GM21786 (cell line): ENCODE measurements around the gene PDGFRB.
A peak's percentile ranks its signal among the peaks of the same experiment; 100 is the strongest.

ENCODE experiments used
- ATAC-seq: cut with Tn5 transposase; IDR thresholded peaks from one replicate; pipeline ENCODE4 v1.9.1; 2021; ENCODE audit not compliant: unreplicated experiment

Gene PDGFRB

DNA sequence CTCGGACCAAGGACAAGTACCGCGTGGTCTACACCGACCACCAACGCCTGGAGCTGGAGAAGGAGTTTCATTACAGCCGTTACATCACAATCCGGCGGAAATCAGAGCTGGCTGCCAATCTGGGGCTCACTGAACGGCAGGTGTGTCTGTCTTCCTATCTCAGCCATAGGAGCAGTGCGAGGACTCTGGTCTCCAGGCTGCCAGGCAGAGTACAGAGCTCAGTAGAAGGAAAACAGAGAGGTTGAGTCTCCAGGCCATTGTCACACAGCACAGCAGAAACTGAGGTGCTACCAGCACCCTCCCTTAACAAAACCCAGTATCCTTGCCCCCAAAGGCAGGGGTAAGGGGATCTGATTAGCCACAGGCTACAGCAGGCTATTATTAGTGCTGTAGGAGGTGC lies 27.1 kb upstream of the PDGFRB start:
- no peak for ATAC-seq

- ATAC-seq: no peak
Measured at GRCh38 chr5:150181766-150182545, 26.3 kb upstream of the PDGFRB start.

DNA sequence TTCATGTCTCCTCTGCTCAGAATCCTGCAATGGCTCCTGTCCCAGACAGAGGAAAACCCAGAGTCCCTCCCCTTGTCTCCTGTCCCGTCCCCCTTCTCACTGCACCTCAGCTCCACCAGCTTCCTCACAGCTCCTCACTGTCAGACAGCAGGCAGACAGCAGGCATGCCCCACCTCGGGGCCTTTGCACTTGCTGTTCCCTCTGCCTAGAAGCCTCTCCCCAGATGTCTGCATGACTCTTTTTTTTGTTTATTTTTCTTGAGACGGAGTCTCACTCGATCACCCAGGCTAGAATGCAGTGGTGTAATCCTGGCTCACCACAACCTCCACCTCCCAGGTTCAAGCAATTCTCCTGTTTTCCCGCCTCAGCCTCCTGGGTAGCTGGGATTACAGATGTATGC lies 25.4 kb upstream of the PDGFRB start:
- ATAC-seq: no peak

DNA sequence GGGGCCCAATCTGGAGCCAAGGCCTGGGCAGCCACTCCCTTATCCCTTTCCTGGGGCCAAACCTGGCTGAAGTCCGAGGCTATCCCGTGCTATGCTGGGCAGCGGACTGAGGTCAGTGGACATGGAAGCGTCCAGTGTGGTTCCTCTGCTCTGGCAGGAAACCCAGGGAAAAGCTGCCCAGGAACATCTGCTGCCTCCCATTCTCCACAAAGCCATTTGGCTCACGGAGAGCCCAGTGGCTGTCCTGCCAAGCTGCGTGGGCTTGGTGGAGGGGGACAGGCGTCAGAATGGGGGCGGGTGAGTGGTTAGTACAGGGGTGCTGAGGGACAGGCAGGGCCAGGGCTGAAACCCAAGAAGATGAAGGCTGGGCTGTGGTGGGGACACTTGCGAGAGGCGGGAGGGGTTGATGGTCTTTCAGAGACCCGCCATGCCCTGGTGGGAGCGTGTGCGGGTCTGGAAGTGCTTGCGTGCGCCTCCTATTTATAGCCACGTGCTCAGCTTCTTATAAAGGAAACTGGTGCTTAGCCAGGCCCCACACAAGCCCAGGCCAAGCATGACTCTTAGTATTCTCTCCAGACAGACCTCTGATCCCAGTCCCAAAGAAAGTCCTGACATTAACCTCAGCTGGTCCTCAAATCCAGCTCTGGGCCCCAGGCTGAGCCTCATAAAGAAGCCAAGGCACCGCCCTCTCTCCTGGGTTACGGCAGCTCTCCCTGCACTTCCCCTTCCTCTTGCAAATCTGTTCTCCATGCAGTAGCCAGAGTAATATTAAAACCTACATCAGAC lies 24.8 kb upstream of the PDGFRB start:
- ATAC-seq: no peak

GRCh38 chr5:150179019-150179620 lies 23.5 kb upstream of the PDGFRB start:
- no peak for ATAC-seq

DNA sequence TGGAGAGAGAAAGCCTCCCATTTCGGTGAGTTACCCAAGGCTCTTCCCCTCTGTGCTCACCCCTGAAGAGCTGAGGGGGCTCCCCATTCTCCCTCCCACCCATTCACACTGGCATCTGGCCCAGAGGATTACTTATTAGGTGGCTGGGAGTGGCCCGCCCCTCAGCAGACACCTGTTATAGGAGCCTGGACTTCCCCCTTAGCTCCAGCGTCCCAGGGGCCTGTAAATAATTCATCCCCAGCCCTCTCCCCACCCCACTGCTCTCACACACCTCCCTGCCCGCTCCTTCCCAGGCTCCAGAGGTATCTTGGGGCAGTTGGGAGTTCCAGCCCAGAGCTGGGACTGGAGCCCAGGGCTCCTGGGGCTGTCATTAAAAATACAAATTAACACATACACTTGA lies 22.6 kb upstream of the PDGFRB start:
- ATAC-seq: peak; percentile 53

DNA sequence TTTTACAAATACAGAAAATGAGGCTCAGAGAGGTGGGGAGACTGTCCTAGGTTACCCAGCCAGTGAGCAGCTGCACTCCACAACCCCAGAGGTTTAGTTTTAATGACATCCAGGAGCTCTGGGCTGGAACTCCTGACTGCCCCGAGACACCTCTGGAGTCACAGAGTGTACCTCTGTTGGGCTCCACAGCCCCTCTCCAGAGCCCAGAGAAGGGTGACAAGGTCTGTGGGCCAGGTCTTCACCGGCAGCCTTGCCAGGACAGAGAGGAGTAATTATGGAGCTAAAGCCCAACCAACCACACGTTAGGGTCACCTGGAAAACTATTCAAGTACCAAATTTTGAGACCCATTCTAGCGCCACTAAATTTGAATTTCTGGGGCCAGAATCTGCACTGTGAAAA lies 22.1 kb upstream of the PDGFRB start:
- no peak for ATAC-seq

GRCh38 chr5:150176745-150177477 lies 21.3 kb upstream of the PDGFRB start:
- no peak for ATAC-seq

GRCh38 chr5:150175536-150175935 lies 19.9 kb upstream of the PDGFRB start:
- peak; percentile 47 for ATAC-seq

GRCh38 chr5:150175076-150175475 lies 19.4 kb upstream of the PDGFRB start:
- no peak for ATAC-seq

DNA sequence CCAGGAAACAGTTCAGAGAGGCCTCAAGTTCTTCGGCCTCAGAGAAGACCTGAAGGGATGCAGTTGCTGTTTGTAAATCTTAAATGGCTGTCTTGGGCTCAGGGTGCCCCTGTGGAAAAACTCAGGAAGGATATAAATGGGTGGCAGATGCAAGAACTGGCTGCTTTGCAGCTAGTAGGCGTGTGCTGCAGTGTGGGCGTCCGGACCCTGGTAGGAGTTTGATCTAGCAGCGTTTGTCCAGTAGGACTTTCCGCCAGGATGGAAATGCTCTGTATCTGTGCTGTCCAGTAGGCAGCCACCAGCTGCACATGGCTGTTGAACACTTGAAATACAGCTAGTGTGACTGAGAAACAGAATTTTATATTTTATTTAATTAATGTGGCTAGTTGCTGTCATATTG lies 18.6 kb upstream of the PDGFRB start:
- ATAC-seq: no peak

DNA sequence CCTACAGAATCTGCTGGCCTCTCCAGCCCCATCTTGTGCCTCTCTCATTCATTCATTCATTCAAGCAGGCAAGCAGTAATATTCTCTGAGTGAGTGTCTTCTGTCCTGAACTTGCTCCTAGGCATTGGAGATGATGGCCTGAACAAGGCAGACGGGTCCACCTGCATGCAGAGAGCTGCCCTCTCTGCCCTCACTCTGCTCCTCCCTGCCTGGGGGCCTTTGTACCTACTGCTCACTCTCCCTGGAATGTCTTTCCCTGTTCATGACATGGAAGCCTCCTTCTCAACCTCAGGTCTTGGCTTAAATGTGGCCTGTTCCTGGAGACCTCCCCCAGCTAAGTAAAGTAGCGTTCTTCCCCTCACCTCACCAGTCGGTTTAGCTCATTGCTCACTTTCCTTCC lies 17.5 kb upstream of the PDGFRB start:
- no peak for ATAC-seq

DNA sequence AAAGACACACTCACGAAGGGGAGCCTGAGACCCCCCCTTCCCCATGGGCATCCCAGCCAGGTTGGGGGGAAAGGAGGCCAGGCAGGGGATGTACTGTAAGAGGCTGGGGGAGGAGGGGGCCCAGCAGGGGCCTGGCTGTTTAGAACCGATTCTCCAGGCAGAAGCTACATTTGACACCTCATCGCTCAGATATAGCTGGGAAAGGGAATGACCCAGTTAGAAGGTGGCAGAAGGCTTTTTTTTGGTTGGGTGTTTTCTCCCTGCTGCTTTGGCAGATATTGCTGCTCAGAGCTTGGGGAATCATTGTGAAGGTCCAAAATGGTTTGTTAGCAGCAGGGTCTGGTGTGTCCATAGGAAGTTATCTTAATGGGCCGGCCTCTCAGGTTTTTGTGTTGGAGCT lies 16.9 kb upstream of the PDGFRB start:
- no peak for ATAC-seq

- no peak for ATAC-seq
Measured at GRCh38 chr5:150172145-150172544, 16.5 kb upstream of the PDGFRB start.

GRCh38 chr5:150168864-150169263 lies 13.2 kb upstream of the PDGFRB start:
- ATAC-seq: no peak

- ATAC-seq: no peak
Measured at GRCh38 chr5:150167908-150168307, 12.3 kb upstream of the PDGFRB start.

DNA sequence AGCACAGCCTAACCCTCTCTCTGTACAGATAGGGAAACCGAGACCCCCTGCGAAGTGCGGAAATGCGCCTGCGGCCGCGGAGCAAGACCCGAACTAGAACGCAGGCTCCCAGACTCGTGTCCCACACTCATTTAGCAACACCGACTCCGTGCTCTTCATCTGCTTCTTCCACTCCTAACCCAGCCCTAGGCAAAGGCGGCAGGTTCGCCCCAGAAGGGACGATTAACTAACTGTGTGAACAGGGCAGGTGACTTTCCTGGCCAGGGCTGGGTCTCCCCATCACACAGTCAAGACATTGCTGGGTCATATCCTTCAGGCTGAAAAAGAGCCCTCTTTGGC lies 11.8 kb upstream of the PDGFRB start:
- no peak for ATAC-seq

GRCh38 chr5:150166650-150167511 lies 11.2 kb upstream of the PDGFRB start, which contains the start of gene CDX1:
CDX1 (plus strand) TSS chr5:150166778; CDS start chr5:150166877, 99 bp downstream.
- no peak for ATAC-seq

- no peak for ATAC-seq
Measured at GRCh38 chr5:150166037-150166649, 10.5 kb upstream of the PDGFRB start.
